WTC11 (cell line): ENCODE results near the gene CST9. TPM values are rescaled to one million over a fixed set of nuclear protein-coding genes. Genes with fewer than 3 reads are reported as not detected.

Experiments
- ATAC-seq: fragments of 200-7000 bp; cut with Tn5 transposase; 2 replicates; pipeline ENCODE4 v1.10.0; 2021; ENCODE audit warnings: mild to moderate bottlenecking, moderate library complexity
- CTCF ChIA-PET: fragments of 300-600 bp; sonication (Branson Sonifier 250); formaldehyde crosslinking; loops from one replicate; lab custom pipeline; 2021; ENCODE audit warnings: antibody characterized with exemption; lab: Charles Lee
- POLR2A ChIA-PET: fragments of 350-600 bp; sonication (Branson Sonifier 250); formaldehyde crosslinking; loops from one replicate; lab custom pipeline; 2021; ENCODE audit warnings: antibody characterized with exemption; lab: Charles Lee
- DNase-seq: peaks from one replicate; pipeline ENCODE4 v3.0.0; 2021; ENCODE audit warnings: low spot score
- H3K27ac Mint-ChIP-seq: 2 replicates; pipeline ENCODE4 v1.8.0; 2021; ENCODE audit warnings: mixed read lengths
- H3K27me3 Mint-ChIP-seq: 2 replicates; pipeline ENCODE4 v1.8.0; 2021; ENCODE audit warnings: low read depth, mild to moderate bottlenecking, moderate library complexity, mixed read lengths
- H3K36me3 Mint-ChIP-seq: 2 replicates; pipeline ENCODE4 v1.8.0; 2021; ENCODE audit warnings: mixed read lengths
- H3K4me1 Mint-ChIP-seq: 2 replicates; pipeline ENCODE4 v1.8.0; 2022; ENCODE audit warnings: mixed read lengths
- H3K4me3 Mint-ChIP-seq: 2 replicates; pipeline ENCODE4 v1.8.0; 2021; ENCODE audit warnings: mild to moderate bottlenecking, moderate library complexity, mixed read lengths
- H3K9me3 Mint-ChIP-seq: 2 replicates; pipeline ENCODE4 v1.8.0; 2021; ENCODE audit warnings: mixed read lengths
- AFF4 ChIP-seq: sonication (generic); formaldehyde crosslinking; IDR thresholded peaks from 2 replicates; pipeline ENCODE4 v1.8.1; 2023; ENCODE audit warnings: mild to moderate bottlenecking, missing genetic modification reagents, borderline replicate concordance
- E2F4 ChIP-seq: sonication (generic); formaldehyde crosslinking; IDR thresholded peaks from 2 replicates; pipeline ENCODE4 v1.8.1; 2022; ENCODE audit warnings: low read depth, mild to moderate bottlenecking, moderate library complexity, missing genetic modification reagents, borderline replicate concordance
- EMX1 ChIP-seq: fragments of 250-450 bp; sonication (Bioruptor Pico); IDR thresholded peaks from 2 replicates; pipeline ENCODE4 v1.8.0; 2021; ENCODE audit warnings: mild to moderate bottlenecking
- ESRRA ChIP-seq: sonication (generic); formaldehyde crosslinking; IDR thresholded peaks from 2 replicates; pipeline ENCODE4 v1.8.1; 2022; ENCODE audit warnings: mild to moderate bottlenecking, missing genetic modification reagents, borderline replicate concordance
- ETV6 ChIP-seq: sonication (generic); formaldehyde crosslinking; IDR thresholded peaks from 2 replicates; pipeline ENCODE4 v1.8.1; 2022; ENCODE audit warnings: mild to moderate bottlenecking, missing genetic modification reagents
- IRF1 ChIP-seq: sonication (generic); formaldehyde crosslinking; IDR thresholded peaks from 2 replicates; pipeline ENCODE4 v1.8.0; 2023; ENCODE audit warnings: missing genetic modification reagents
- JUN ChIP-seq: sonication (generic); formaldehyde crosslinking; IDR thresholded peaks from 2 replicates; pipeline ENCODE4 v1.8.0; 2023; ENCODE audit warnings: mild to moderate bottlenecking, missing genetic modification reagents
- KAT7 ChIP-seq: sonication (generic); formaldehyde crosslinking; IDR thresholded peaks from 2 replicates; pipeline ENCODE4 v1.8.1; 2023; ENCODE audit warnings: missing genetic modification reagents, mild to moderate bottlenecking, borderline replicate concordance
- NFYB ChIP-seq: sonication (generic); formaldehyde crosslinking; conservative IDR thresholded peaks from 2 replicates; pipeline ENCODE4 v1.8.0; 2022; ENCODE audit warnings: low read depth, missing genetic modification reagents
- OVOL2 ChIP-seq: fragments of 250-450 bp; sonication (Bioruptor Pico); IDR thresholded peaks from 2 replicates; pipeline ENCODE4 v1.9.0; 2021; ENCODE audit warnings: mild to moderate bottlenecking, borderline replicate concordance
- PREB ChIP-seq: sonication (generic); formaldehyde crosslinking; IDR thresholded peaks from 2 replicates; pipeline ENCODE4 v1.8.1; 2022; ENCODE audit warnings: mild to moderate bottlenecking, missing genetic modification reagents, moderate library complexity, borderline replicate concordance
- SMAD4 ChIP-seq: sonication (generic); formaldehyde crosslinking; IDR thresholded peaks from 2 replicates; pipeline ENCODE4 v1.8.0; 2022; ENCODE audit warnings: mild to moderate bottlenecking, missing genetic modification reagents
- SOX15 ChIP-seq: fragments of 250-450 bp; sonication (Bioruptor Pico); IDR thresholded peaks from 2 replicates; pipeline ENCODE4 v1.9.0; 2021; ENCODE audit warnings: mild to moderate bottlenecking
- ZBTB21 ChIP-seq: sonication (generic); formaldehyde crosslinking; IDR thresholded peaks from 2 replicates; pipeline ENCODE4 v1.8.1; 2023; ENCODE audit warnings: mild to moderate bottlenecking, missing genetic modification reagents, borderline replicate concordance
- ZNF232 ChIP-seq: sonication (generic); formaldehyde crosslinking; IDR thresholded peaks from 2 replicates; pipeline ENCODE4 v1.8.0; 2022; ENCODE audit warnings: mild to moderate bottlenecking, missing genetic modification reagents
- ZNF263 ChIP-seq: sonication (generic); formaldehyde crosslinking; IDR thresholded peaks from 2 replicates; pipeline ENCODE4 v1.8.1; 2022; ENCODE audit warnings: low read depth, mild to moderate bottlenecking, moderate library complexity, missing genetic modification reagents
- total RNA-seq: library from RNA; stranded (reverse); gene quantifications from 3 replicates; pipeline ENCODE4 v1.2.3, GENCODE V29; 2021
- TF ChIP-seq, protein P1 (sequence below): sonication (generic); formaldehyde crosslinking; IDR thresholded peaks from 2 replicates; pipeline ENCODE4 v1.8.1; 2023; ENCODE audit warnings: mild to moderate bottlenecking, missing genetic modification reagents, moderate library complexity
- TF ChIP-seq, protein P2 (sequence below): sonication (generic); formaldehyde crosslinking; conservative IDR thresholded peaks from 2 replicates; pipeline ENCODE4 v1.8.1; 2023; ENCODE audit warnings: mild to moderate bottlenecking, low read depth, missing genetic modification reagents, moderate library complexity
- TF ChIP-seq, protein P3 (sequence below): sonication (generic); formaldehyde crosslinking; IDR thresholded peaks from 2 replicates; pipeline ENCODE4 v1.8.0; 2022; ENCODE audit warnings: mild to moderate bottlenecking, missing genetic modification reagents

The CST9 gene
- total RNA-seq, 1 experiment from 2014 or later: not detected

- TF ChIP-seq PREB (CRISPR knock-in tag) (no peak), AFF4 (CRISPR knock-in tag) (no peak), ZNF263 (CRISPR knock-in tag) (no peak), EMX1 (no peak), NFYB (CRISPR knock-in tag) (no peak), ETV6 (CRISPR knock-in tag) (no peak), IRF1 (CRISPR knock-in tag) (no peak), OVOL2 (CRISPR knock-in tag) (no peak)
- TF ChIP-seq, protein P1, sequence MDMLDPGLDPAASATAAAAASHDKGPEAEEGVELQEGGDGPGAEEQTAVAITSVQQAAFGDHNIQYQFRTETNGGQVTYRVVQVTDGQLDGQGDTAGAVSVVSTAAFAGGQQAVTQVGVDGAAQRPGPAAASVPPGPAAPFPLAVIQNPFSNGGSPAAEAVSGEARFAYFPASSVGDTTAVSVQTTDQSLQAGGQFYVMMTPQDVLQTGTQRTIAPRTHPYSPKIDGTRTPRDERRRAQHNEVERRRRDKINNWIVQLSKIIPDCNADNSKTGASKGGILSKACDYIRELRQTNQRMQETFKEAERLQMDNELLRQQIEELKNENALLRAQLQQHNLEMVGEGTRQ (CRISPR knock-in tag): no peak
Measured at GRCh38 chr20:23644164-23644563, 38.4 kb upstream of the CST9 start (continued).

DNA sequence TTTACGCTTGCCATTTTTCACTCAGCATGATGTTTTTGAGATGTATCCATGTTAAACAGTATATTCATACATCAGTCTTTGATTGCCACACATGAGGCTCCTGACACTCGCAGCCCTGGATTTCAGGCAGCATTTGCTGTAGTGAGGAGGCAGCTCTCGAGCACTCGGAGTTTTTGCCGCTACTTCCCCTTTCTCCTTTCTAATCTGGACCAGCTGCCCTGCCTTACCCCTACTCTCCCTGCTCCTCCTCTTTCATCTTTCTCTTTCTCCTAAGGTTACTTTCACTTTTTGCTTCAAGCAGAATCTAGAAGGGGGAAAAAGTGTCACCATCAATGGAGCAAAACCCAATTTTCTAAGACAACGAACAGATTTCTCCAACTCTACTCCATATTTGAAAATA is 37.9 kb upstream of the CST9 start:
- ChIA-PET POLR2A (no interaction called here), CTCF (no interaction called here)
- Mint-ChIP-seq H3K4me1 (peaks cover 36% of the 10 kb centered on the region), H3K36me3 (no peaks in the 10 kb centered on the region), H3K9me3 (no peaks in the 10 kb centered on the region), H3K27ac (no peak overlapping the region), H3K27me3 (peaks cover 4% of the 10 kb centered on the region), H3K4me3 (no peak overlapping the region)
- DNase-seq: no peak
- ATAC-seq: no peak
- TF ChIP-seq ZBTB21 (CRISPR knock-in tag) (no peak), ZNF232 (CRISPR knock-in tag) (no peak), AFF4 (CRISPR knock-in tag) (no peak), ESRRA (CRISPR knock-in tag) (no peak), KAT7 (CRISPR knock-in tag) (no peak), SOX15 (CRISPR knock-in tag) (no peak), E2F4 (no peak), SMAD4 (CRISPR knock-in tag) (no peak), JUN (CRISPR knock-in tag) (no peak)
- TF ChIP-seq, protein P2, sequence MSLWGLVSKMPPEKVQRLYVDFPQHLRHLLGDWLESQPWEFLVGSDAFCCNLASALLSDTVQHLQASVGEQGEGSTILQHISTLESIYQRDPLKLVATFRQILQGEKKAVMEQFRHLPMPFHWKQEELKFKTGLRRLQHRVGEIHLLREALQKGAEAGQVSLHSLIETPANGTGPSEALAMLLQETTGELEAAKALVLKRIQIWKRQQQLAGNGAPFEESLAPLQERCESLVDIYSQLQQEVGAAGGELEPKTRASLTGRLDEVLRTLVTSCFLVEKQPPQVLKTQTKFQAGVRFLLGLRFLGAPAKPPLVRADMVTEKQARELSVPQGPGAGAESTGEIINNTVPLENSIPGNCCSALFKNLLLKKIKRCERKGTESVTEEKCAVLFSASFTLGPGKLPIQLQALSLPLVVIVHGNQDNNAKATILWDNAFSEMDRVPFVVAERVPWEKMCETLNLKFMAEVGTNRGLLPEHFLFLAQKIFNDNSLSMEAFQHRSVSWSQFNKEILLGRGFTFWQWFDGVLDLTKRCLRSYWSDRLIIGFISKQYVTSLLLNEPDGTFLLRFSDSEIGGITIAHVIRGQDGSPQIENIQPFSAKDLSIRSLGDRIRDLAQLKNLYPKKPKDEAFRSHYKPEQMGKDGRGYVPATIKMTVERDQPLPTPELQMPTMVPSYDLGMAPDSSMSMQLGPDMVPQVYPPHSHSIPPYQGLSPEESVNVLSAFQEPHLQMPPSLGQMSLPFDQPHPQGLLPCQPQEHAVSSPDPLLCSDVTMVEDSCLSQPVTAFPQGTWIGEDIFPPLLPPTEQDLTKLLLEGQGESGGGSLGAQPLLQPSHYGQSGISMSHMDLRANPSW (CRISPR knock-in tag): no peak
- TF ChIP-seq, protein P3, sequence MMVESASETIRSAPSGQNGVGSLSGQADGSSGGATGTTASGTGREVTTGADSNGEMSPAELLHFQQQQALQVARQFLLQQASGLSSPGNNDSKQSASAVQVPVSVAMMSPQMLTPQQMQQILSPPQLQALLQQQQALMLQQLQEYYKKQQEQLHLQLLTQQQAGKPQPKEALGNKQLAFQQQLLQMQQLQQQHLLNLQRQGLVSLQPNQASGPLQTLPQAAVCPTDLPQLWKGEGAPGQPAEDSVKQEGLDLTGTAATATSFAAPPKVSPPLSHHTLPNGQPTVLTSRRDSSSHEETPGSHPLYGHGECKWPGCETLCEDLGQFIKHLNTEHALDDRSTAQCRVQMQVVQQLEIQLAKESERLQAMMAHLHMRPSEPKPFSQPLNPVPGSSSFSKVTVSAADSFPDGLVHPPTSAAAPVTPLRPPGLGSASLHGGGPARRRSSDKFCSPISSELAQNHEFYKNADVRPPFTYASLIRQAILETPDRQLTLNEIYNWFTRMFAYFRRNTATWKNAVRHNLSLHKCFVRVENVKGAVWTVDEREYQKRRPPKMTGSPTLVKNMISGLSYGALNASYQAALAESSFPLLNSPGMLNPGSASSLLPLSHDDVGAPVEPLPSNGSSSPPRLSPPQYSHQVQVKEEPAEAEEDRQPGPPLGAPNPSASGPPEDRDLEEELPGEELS (CRISPR knock-in tag): no peak
